Right lung (tissue), 5 donors: Measurements from ENCODE around the gene MRPS33. TPM values are rescaled to one million over a fixed set of nuclear protein-coding genes. Genes with fewer than 3 reads are reported as not detected.

Source experiments
- DNase-seq, 2 donors: peaks; one replicate each; pipeline ENCODE4 v3.0.0-alpha.2; 2013
- polyA plus RNA-seq, 5 donors: library from polyadenylated mRNA; unstranded; fragments of 120-200 nt; gene quantifications; one replicate each; pipeline versions ENCODE4 v1.2.1 to v1.2.3, GENCODE V29; 2013; ENCODE audit warnings: inconsistent platforms in 1 of 5, low replicate concordance in 1 of 5; ENCODE audit not compliant: insufficient read length in 5 of 5, insufficient read depth in 1 of 5

Gene MRPS33
- polyA plus RNA-seq, 5 donors = 76.4 to 93.8 (median 82.3) TPM

DNA sequence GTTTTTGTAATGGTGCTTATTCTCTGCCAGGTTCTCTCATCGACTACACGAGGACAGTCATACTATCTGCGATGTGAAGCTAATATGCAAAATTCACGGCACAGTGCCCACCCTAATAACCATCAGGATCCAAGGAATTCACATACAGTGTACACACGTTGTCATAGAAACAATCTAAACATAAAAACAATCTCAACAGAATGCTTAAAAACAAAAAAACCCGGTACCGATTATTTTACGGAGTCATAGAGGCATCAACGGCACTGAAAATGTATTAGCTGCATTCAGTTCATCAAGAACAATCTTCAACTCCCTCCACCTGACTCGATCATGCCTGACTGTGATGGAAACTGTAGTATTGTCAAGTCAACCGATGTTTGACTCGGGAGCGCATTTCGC lies 628 bp downstream of the MRPS33 start:
- DNase-seq = peak in 1 of 2 donors; percentile 31

DNA sequence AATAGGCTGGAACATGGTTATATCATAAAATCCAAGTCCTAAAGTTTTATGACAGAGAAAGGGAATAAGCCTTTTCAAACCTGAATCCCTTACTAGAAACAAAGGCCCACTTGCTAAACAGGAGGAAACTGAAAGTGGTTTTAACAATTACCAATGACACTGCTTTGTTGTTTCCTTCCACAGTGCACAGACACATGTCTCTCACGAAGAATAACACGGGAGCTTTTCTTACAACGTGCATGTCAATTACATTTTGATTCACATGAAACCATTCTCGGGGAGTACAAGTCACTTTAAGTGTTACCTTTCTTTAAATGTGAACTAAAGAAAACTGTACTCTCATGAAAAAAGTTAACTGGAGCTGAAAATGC lies 1.4 kb downstream of the MRPS33 start:
- no peak for DNase-seq

DNA sequence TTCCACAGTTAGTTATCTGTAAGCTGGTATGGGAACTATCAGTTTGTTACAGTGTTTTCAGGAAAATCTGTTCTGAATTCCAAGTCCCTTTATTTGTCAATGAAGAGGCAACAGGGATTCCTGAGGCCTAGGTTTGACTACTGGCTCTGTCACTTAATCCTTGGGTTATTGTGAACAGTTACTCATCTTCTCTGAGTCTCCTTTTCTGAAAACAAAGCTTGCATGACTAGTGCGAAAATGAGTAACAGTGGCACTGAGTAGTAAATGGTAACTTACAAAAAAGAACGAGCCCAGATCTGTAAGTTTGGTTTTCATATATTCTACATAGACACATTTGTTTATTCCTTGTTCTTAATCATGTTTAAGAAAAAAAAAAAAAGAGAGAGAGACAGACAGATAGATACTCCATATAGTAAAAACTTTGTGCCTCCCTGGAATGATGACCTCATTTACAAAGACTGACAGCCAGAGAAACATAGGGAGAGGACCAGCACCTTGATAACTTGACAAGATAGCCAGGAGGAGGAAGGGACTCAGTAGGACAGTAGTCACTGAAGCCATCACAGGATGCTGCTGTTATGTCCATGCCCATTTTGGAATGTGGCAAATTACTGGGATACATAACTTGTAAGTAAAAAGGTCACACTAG lies 1.9 kb downstream of the MRPS33 start:
- DNase-seq = no peak

DNA sequence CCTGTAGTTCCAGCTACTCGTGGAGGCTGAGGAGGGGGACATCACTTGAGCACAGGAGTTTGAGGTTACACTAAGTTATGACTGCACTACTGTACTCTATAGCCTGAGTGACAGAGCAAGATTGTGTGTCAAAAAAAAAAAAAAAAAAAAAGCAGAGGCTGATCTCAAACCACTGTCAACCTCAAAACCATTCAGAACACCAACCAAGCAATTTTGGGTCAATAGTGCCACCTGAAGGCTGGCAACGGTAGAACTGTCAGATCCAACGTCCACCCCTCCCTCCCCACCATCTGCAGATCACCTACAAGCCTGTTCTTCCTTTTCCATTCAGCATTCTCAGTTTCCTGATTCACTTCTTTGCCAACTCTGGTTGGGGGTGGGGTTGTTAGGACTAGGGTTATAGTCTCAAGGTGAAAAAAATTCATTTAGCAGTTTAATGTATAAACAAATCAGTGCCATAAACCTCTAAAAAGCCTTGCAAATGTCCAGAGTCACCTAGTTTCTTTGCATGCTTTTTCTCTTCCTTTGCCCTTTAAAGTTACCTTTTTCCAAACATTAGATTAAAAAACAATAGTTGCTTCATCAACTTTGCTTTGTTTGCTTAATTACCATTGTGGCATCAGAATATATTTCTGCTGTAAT lies 2.6 kb downstream of the MRPS33 start:
- DNase-seq = peak; percentile 28 to 47

DNA sequence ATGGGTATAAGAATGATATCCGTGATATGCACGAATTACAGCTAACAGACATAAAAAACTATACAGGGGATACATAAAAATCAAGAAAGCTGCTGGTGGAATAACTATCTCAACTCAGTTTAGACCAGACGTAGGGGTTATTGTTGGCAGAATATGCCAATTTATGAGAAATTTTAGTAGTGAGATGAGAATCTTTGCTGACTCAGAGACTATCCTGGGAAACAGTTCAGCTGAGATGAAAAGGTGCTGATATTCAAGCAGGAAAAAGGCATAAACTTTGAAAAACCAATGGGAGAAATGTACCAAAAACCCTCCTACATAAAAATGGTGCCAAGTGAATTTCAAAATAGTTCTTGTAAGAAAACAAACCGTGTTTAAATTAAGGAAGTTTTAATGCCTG lies 3.3 kb downstream of the MRPS33 start:
- DNase-seq = no peak

DNA sequence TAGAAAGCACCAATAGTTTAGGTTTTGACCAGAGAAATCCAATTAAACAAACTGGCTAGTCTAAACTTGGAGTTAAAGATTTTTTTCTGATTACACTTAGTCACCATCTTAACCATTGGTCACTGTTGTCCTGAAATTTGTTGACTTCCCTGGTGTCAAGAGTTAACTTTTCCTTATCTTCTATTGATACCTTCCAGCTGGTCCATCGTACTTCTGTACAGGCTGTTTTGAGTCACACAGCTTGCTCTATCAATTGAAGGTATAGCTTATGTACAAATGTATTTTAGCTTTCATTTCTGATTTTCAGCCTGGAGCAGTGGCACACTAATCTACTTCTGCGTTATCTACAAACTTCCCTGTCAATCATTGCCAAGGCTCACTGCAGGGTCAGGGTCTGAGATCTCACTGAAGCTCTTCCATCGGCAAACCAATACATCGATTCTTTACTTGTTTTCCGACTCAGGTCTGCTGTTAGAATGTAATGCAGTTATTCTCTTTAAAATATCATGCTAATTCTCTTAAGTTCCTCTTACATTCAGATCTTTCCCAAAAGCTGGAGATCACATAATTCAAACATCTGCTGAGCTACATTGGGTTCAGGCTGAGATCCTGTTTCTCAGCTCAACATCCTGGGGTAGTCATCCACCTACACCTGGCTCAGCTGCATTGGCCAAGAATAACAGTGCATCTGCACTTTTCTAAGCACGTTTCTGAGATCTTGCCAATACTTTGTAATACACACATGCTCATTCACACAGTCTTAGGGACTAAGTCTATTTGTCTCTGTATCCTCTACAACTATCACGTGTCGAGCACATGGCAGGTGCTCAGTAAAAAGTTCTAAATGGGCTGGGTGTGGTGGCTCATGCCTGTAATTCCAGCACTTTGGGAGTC lies 11.3 kb downstream of the MRPS33 start:
- DNase-seq = no peak

DNA sequence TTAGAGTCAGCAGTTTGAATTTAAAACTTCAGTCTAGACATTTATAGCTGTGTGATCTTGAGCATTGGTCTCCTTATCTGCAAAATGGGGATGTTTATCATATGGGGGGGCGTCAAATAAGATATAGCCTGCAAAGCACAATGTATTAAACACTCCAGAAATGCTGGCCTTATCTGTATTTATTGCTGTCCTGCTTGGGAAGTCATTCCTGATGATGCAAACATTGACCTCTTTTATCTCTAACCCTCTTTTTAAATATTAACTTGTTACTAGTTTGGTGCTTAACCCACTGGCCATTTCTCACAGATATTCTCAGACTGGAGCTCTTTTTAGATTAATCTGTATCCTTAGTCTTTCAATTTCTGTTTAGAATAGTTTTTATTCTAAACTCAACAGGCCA lies 13.2 kb downstream of the MRPS33 start:
- DNase-seq = no peak

DNA sequence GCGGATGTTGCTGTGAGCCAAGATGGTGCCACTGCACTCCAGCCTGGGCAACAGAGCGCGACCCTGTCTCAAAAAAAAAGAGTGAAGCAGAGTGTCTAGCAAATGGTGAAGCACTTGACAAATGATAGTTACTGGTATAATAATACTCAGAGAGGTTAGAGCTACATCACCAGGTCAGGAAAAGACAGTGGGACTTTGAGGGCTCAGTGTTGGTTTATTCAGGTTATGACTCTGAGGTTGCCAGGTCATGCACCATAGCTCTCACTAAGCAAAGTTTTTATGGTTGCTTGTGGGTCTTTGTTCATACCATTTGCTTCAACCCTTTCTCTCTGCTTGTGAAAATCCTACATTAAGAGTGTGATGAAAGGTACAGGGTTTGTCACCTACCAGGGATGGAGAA lies 13.6 kb downstream of the MRPS33 start:
- no peak for DNase-seq

DNA sequence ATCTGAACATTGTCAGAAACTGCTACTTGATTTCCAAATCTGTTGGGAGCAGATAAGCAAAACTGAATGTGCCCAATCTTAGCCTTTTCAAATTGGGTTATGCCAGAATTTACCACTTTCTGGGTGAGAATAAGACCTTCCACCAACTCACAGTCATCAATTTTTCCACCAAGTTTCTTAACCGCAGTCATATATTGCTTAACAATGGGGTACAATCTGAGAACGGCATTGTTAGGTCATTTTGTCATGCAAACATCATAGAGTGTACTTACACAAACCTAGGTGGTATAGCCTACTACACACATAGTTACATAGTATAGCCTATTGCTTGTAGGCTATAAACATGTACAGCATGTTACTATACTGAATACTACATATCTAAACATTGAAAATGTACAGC lies 16.0 kb downstream of the MRPS33 start:
- DNase-seq = no peak

DNA sequence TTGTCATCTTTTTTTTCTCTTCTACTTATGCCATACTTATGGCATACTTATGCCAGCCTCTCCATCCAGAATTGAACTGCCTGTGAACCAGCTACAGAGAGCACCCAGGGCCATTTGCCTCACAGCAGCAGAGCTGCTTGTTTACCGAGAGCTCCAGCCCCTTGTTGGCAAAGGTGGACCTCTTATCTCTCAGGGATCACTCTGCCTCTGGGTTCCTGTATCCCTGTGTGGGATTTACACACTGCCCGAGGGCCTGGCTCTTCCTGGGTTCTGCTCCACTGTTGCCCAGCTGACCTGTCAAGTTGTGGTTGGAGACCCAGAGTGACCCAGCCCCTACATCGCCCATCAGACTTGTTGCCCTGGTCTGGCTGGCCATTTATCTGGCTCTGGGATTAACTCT lies 22.3 kb downstream of the MRPS33 start:
- DNase-seq = no peak

DNA sequence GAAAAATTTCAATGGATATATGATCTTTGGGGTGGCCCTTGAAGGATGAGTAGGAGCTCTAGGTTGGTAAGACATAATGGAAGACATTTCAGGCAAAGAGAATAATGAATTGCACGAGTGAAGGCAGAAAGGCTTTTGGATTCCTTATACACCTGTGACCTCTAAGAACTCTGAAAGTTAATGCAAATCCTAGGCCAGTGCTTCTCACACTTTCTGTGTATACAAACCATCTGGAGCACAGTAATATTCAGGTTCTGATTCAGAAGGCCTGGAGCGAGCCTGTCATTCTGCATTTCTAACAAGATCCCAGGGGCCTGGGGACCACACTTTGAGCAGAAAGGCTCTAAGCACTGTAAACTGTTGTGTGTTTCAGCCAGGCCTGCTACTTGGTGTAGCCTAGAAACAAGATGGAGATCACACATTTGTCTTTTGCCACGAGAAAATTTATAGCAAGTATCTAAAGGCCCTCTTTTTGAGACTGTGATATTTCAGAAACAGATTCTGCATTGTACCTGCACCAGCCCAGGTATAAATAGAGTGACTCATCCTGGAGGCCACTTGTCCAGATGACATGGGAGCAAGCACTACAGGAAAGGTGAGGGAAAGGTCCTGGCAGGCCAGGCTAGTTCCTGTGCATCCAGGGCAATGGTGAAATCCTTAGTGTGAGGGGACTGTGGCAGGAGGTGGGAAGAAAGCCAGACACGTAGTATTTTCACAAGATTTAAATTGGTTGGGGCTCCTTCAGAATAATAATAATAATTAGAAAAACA lies 24.4 kb downstream of the MRPS33 start:
- no peak for DNase-seq

DNA sequence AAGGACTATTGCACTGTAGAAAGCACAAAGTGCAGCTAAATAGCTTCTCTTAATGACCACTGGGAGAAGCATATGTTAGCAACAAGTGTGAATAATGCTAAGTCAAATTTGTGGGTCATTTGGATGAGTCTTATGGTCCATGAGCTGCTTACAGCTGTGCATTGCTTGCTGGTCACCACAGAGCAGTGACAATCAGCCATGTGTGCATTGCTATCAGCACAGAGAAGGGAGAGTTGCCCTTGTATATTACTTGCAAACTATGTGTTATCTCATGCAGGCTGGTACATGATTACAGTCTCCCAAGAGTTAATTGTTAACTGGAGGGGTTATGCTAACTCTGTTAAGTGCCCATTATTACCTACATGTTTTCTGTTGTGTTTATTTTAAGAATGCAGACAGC lies 25.7 kb downstream of the MRPS33 start:
- no peak for DNase-seq

DNA sequence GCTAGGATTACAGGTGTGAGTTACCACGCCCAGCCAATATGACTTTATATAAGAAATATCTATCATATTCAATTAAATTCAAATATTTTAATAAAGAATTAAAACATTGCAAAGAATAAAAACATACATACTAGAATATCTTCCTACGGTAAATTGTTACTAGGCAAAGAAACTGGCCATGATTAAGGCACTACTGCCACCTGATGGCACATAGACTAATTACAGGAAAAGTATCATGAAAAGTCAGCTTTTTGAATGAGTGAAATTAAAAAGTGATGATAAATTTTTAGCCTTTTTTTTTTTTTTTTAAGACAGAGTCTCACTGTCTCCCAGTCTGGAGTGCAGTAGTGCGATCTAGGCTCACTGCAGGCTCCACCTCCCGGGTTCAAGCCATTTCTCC lies 30.9 kb downstream of the MRPS33 start:
- DNase-seq = no peak

DNA sequence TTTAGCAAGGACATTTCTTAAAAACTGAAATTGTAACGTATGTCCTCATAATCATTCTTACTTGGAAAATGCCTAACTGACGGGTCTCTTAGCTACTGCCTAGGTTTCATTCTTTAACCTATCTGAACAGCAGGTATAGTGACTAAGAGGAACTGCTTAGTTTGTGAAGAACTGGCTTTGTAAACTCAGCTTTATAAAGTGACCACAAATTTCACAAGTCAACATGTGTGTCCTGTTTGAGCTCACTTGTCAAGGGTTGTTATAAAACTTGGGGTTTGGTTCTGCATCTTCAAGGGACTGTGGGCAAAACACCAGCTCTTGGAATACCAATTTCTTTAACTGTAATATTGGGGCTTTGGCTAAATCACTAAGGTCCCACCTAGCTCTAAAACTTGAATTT lies 32.2 kb downstream of the MRPS33 start:
- no peak for DNase-seq

DNA sequence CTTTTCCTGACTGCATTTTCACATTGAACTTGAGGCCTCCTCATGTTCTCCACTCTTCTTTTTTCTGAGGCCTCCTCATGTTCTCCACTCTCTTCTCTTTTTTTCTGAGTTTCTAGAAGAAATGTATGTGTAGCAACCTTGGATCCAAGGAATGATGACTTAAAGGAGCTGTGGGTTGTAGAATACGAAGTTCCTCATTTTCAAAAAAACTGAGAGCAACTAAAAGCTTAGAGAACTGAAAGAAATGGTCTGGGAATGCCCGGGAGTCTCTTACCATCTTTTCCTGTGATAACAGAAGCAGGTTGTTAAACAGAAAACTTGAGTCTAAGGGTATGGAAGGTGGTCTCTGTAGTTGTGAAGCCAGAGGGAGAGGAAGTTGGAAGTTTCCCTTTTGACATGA lies 32.8 kb downstream of the MRPS33 start:
- DNase-seq = no peak

DNA sequence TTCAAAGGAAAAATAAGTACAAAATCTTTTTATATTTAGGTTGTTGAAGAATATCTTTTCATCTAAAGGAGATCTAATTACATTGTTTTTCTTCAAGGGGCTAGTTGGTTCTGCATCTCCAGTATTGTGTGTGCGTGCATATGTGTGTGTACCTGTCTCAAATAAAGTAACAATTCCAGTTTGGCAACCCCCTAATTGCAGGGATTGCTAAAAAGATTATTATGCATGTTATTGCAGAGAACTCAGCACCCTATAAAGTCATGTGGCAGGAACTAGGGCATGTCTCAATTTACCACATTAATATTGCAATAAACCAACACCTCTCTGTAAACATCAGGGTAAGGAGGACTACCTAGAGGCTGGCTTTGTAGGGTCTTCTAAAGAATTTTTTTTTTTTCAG lies 37.0 kb downstream of the MRPS33 start:
- DNase-seq = no peak

DNA sequence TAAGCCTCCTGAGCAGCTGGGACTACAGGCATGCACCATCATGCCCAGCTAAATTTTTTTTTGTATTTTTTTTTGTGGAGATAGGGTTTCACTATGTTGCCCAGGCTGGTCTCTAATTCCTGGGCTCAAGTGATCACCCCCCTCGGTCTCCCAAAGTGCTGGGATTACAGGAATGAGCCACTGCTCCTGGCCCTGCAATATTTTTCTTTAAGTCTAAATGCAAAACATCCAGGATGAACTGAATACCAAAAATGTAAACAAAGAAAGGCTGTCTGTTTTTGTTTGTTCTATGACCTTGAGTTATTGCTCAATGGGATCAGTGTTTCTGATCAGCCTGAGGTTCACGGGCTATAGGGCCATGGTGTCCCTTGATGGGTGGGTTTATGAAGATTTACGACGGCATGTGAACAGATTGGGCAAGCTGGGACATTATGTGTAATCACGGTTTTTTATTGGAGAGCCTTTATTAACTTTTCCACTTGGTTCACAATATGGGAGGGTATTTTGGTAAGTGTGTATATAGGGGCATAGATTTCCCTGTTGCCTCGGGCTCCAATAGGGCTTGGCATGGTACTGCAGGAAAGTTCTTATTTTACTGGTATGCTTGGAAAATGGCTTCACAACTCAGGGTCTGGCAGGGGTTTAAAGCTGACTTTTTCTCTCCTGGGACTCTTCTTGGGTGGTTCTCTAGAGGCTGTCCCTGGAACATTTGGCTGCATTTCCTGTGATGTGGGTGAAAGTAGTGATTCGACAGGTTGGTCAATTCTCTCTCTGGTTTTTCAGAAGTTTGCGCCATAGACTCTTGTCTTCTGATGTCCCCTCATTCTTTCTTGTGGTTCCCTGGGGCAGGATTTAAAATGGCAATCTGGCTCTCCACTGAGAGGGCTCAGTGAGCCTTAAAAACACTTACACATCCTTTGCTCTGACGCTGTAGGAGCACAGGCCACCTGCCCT lies 41.6 kb downstream of the MRPS33 start:
- DNase-seq = no peak

DNA sequence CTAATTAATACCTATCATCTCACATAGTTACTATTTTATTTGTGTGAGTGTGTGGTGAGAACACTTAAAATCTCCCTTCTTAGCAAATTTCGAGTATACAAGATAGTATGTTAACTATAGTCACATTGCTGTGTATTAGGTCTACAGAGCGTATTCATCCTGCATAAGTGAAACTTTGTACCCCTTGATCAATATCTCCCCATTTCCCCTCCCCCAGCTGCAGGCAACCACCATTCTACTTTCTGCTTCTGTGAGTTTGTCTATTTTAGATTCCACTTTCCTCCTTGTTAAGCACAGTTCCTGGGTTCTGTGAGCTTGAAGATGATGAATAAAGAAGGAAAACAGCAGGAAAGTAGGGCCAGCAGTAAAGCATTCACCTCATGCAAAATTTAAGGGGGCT lies 42.4 kb downstream of the MRPS33 start:
- DNase-seq = no peak

DNA sequence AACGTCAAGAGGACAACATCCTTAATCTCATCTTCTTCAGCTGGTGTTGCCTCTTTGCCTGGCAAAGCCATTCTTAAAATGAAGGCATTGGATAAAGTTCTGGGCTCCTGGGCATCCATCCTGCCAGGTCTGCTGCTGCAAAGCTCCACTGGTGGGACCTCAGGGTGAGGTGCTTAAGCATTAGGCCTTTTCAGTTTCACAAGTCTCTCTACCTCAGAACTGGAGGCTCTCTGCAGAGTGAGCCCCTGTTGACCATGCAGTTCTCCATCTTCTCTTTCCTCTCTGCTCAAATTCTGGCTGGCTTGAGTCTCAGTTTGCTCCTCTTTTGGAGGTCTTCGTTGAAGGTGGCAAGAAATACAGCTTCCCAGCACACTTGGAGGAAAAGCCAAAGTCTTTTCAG lies 47.3 kb downstream of the MRPS33 start:
- no peak for DNase-seq

DNA sequence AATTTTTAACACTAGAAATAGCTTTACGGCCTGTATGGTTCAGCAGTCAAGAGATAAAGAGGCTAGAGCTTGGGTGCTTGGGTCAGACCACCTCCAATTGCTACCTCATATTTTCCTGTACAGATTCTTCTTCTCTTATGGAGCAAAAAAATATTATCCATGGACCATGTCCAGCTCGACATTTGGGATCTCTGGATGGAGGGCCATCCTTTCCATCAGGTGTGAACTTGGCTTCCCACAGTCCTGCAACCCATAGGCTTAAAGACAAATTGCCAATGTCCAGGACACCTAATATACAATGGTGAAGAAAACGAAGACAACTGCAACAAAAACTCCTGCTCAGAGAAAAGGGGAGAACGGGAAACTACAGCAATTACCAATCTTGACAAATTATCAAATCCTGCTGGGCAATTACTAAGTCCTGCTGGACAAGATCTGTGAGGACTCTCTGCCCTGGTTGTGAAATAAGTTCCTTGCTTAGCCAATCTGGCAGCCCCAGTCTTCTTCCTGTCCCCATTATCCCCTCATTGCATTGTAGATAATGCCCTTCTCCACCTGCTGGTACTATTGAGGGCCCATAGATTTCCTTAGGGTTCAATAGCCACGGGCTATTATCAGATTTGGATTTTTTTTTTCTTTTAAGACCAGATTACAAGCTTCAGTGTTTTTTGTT lies 48.1 kb downstream of the MRPS33 start:
- DNase-seq = no peak

DNA sequence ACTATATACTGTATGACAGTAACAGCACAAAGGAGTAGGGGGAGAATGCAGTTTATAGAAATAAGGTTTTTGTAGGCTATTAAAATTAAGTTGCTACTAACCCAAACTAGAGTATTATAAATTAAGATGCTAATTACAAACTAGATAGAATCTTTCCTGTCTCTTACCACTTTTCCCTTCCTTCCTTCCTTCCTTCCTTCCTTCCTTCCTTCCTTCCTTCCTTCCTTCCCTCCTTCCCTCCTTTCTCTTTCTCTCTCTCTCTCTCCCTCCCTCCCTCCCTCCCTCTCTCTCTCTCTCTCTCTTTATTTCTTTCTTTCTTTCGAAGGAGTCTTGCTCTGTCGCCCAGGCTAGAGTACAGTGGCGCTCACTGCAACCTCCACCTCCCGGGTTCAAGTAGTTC lies 53.6 kb downstream of the MRPS33 start:
- DNase-seq = no peak
